ENCODE results near the gene RDX. TPM values are rescaled to one million over a fixed set of nuclear protein-coding genes. Genes with fewer than 3 reads are reported as not detected.

The RDX gene
- total RNA-seq, 4 donors from 2014 or later: 75.7 to 114 (median 106) TPM

DNA sequence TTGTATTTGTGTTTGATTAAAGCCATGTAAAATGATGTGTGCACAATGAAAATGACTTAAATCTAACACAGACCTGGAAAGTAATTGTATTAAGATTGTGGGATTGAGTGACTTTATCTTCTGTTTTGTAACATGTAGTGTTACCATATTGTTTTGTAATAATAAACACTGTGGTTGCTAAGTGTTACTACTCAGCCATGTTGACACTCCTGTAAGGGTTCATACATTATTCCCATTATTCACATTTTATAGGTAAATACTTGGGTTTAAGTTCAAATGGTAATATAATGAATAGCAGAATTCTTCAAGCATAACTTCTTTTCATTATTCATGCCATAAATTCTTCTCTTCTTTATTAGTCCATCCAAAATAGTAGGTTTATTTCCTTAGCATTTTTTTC lies 134.2 kb downstream of the RDX start:
- Histone ChIP-seq H3K27me3 (no peaks in the 10 kb centered on the region), H3K4me3 (no peak overlapping the region), H3K9me3 (no peaks in the 10 kb centered on the region), H3K27ac (no peak overlapping the region), H3K4me1 (no peaks in the 10 kb centered on the region), H3K36me3 (peaks cover 0 to 65% of the 10 kb centered on the region in 2 donors)
- no peak for ATAC-seq
- TF ChIP-seq POLR2AphosphoS5 (IDR thresholded peaks at IDR 0.05) (no peak), EP300 (IDR thresholded peaks at IDR 0.05) (no peak), POLR2A (IDR thresholded peaks at IDR 0.05) (no peak)
- TF ChIP-seq, protein P1, sequence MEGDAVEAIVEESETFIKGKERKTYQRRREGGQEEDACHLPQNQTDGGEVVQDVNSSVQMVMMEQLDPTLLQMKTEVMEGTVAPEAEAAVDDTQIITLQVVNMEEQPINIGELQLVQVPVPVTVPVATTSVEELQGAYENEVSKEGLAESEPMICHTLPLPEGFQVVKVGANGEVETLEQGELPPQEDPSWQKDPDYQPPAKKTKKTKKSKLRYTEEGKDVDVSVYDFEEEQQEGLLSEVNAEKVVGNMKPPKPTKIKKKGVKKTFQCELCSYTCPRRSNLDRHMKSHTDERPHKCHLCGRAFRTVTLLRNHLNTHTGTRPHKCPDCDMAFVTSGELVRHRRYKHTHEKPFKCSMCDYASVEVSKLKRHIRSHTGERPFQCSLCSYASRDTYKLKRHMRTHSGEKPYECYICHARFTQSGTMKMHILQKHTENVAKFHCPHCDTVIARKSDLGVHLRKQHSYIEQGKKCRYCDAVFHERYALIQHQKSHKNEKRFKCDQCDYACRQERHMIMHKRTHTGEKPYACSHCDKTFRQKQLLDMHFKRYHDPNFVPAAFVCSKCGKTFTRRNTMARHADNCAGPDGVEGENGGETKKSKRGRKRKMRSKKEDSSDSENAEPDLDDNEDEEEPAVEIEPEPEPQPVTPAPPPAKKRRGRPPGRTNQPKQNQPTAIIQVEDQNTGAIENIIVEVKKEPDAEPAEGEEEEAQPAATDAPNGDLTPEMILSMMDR (IDR thresholded peaks at IDR 0.05): no peak

DNA sequence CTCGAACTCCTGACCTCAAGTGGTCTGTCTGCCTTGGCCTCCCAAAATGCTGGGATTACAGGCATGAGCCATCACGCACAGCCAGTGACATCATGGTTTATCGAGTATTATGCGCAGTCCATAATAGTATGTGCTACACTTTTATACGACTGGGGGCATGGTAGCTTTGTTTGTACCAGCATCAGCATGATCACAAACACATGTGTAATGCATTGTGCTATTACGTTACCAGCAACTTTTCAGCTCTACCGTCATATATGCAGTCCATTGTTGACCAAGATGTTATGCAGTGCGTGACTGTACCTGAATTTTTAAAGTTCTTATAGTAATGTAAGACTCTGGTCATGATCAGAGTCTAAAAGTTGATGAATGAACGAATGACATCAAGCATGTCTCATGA lies 135.4 kb downstream of the RDX start:
- peaks cover 0 to 65% of the 10 kb centered on the region in 2 donors for H3K36me3 ChIP-seq
- WGBS, 2 donors (ENCODE audit: low coverage in 1 of 2): 89 to 90% methylated on average over 6 to 8 of the region's 9 CpGs

DNA sequence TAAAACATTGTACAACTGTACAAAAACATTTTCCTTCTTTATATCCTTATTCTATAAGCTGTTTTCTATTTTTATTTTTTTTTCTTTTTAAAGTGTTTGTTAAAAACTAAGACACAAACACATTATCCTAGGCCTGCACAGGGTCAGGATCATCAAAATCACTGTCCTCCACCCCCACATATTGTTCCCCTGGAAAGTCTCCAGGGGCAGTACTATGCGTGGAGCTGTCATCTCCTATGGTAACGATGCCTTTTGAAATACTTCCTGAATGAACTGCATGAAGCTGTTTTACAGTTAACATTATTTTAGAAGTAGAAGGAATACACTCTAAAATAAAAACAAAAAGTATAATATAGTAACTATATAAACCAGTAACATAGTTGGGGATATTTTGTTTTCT lies 136.0 kb downstream of the RDX start:
- Histone ChIP-seq H3K9me3 (no peaks in the 10 kb centered on the region), H3K36me3 (peaks cover 0 to 61% of the 10 kb centered on the region in 2 donors), H3K27ac (no peak overlapping the region), H3K4me3 (no peak overlapping the region), H3K27me3 (no peaks in the 10 kb centered on the region), H3K4me1 (no peaks in the 10 kb centered on the region)
- ATAC-seq: no peak
- WGBS, 2 donors (ENCODE audit: low coverage in 1 of 2): 60 to 80% methylated on average over 1 to 2 of the region's 2 CpGs
- TF ChIP-seq EP300 (IDR thresholded peaks at IDR 0.05): no peak
- TF ChIP-seq POLR2A (IDR thresholded peaks at IDR 0.05): no peak
- no peak for TF ChIP-seq POLR2AphosphoS5 (IDR thresholded peaks at IDR 0.05)
- TF ChIP-seq, protein P1 (IDR thresholded peaks at IDR 0.05): no peak

More for the DNA sequence above, 135.4 kb downstream of the RDX start:
- H3K9me3 ChIP-seq: no peaks in the 10 kb centered on the region
- ATAC-seq: no peak
- no peak for TF ChIP-seq POLR2AphosphoS5 (IDR thresholded peaks at IDR 0.05)
- no peak for TF ChIP-seq EP300 (IDR thresholded peaks at IDR 0.05)
- TF ChIP-seq, protein P1 (IDR thresholded peaks at IDR 0.05): no peak
- TF ChIP-seq POLR2A (IDR thresholded peaks at IDR 0.05): no peak
- no peaks in the 10 kb centered on the region for H3K27me3 ChIP-seq
- no peaks in the 10 kb centered on the region for H3K4me1 ChIP-seq
- H3K27ac ChIP-seq: no peak overlapping the region
- H3K4me3 ChIP-seq: no peak overlapping the region

DNA sequence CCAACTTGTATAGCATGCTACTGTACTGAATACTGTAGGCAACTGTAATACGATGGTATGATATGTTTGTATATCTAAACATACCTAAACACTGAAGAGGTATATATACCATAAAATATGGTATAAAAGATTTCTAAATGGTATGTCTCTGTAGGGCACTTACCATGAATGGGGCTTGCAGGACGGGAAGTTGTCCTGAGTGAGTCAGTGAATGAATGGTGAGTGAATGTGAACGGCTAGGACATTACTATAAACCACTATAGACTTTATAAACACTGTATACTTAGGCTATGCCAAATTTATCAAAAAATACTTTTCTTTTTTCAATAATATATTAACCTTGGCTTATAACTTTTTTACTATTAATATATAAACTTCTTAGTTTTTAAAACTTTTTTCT lies 136.4 kb downstream of the RDX start:
- Histone ChIP-seq H3K36me3 (peaks cover 0 to 57% of the 10 kb centered on the region in 2 donors), H3K4me3 (no peak overlapping the region), H3K9me3 (no peaks in the 10 kb centered on the region), H3K27me3 (no peaks in the 10 kb centered on the region), H3K27ac (no peak overlapping the region), H3K4me1 (no peaks in the 10 kb centered on the region)
- 68 to 71% methylated on average over 3 of the region's 3 CpGs for WGBS, 2 donors (ENCODE audit: low coverage in 1 of 2)
- no peak for ATAC-seq
- TF ChIP-seq, protein P1 (IDR thresholded peaks at IDR 0.05): no peak

DNA sequence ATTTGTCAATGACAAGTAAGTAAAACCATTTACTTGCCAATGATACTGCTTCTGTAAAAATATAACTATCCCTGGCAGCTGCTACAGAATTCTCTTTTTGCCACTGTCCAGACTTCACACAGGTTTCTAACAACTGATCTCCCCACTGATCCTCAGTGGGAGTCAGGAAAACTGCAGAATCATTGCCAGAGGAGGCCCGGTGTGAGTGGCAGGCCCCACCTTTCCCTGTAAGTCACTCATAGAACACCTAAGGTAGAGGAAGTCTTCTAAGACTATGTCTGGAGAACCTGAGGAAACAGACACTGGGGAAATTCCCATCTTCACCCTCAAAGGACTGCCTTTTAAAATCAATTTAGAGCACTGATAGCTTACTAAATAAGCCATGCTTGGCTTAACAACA lies 136.9 kb downstream of the RDX start:
- H3K9me3 ChIP-seq: no peaks in the 10 kb centered on the region
- H3K27ac ChIP-seq: no peak overlapping the region
- TF ChIP-seq POLR2AphosphoS5 (IDR thresholded peaks at IDR 0.05) (no peak), EP300 (IDR thresholded peaks at IDR 0.05) (no peak), POLR2A (IDR thresholded peaks at IDR 0.05) (no peak)
- TF ChIP-seq, protein P1 (IDR thresholded peaks at IDR 0.05): no peak
- 86% methylated on average over 1 of the region's 1 CpG; no CpG with 5 or more reads in 1 of the 2 donors for WGBS, 2 donors (ENCODE audit: low coverage in 1 of 2)
- no peaks in the 10 kb centered on the region for H3K4me1 ChIP-seq
- no peak for ATAC-seq
- H3K4me3 ChIP-seq: no peak overlapping the region
- H3K36me3 ChIP-seq: peaks cover 0 to 52% of the 10 kb centered on the region in 2 donors
- H3K27me3 ChIP-seq: no peaks in the 10 kb centered on the region
